ENCODE results near the gene DNAJB13. TPM values are rescaled to one million over a fixed set of nuclear protein-coding genes. Genes with fewer than 3 reads are reported as not detected.
A peak's percentile ranks its signal among the peaks of the same experiment; 100 is the strongest.

Gene DNAJB13, protein sequence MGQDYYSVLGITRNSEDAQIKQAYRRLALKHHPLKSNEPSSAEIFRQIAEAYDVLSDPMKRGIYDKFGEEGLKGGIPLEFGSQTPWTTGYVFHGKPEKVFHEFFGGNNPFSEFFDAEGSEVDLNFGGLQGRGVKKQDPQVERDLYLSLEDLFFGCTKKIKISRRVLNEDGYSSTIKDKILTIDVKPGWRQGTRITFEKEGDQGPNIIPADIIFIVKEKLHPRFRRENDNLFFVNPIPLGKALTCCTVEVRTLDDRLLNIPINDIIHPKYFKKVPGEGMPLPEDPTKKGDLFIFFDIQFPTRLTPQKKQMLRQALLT
- under 1 TPM in 3 of 5 donors, not detected in 2; 0.19 to 0.96 (median 0.30) TPM for total RNA-seq
- total RNA-seq (2013) = 0.13 TPM
- total RNA-seq = 0 to 0.95 (median 0.09) reads per million in 29 experiments

GRCh38 chr11:73950869-73951710, at the start of gene DNAJB13:
DNAJB13 (plus strand) TSS chr11:73951026; CDS start chr11:73951070, 44 bp downstream.
- Mint-ChIP-seq H3K9me3 (no peaks in the 10 kb centered on the region), H3K27ac (no peak within 1 kb of the TSS), H3K27me3 (peaks cover 6 to 8% of the 10 kb centered on the region in 2 donors)

GRCh38 chr11:73902303-73902702, 48.5 kb upstream of the DNAJB13 start:
- no peaks in the 10 kb centered on the region for H3K9me3 ChIP-seq
- ChIA-PET POLR2A (interaction anchor here in 1 of 2 donors (0.6 kb wide), 1 partner anchor 114 kb away, joined by 3 read pairs; no protein-coding TSS in a partner anchor), CTCF (no interaction called here)
- H3K27me3 ChIP-seq (replicated peaks in 1 of 2; ENCODE audit: control insufficient read depth in 2 of 2, extremely low read depth in 1 of 2, insufficient read depth in 2 of 2, low read length in 1 of 2) = no peaks in the 10 kb centered on the region
- 100% methylated on average over 1 of the region's 1 CpG for whole genome bisulfite sequencing (ENCODE audit: insufficient coverage)
- no peak overlapping the region for H3K4me3 Mint-ChIP-seq
- H3K9me3 Mint-ChIP-seq = no peaks in the 10 kb centered on the region
- H3K36me3 Mint-ChIP-seq = peaks cover 42% of the 10 kb centered on the region
- H3K27ac ChIP-seq (ENCODE audit: low read length) = no peak overlapping the region
- no peak overlapping the region for H3K4me3 ChIP-seq (ENCODE audit: control insufficient read depth in 1 of 2, extremely low read depth in 1 of 2, low read length in 1 of 2)
- no peaks in the 10 kb centered on the region for H3K27me3 Mint-ChIP-seq
- peaks cover 1 to 28% of the 10 kb centered on the region in 2 donors for H3K36me3 ChIP-seq (ENCODE audit: control insufficient read depth in 2 of 2, extremely low read depth in 1 of 2, insufficient read depth in 1 of 2, low read length in 1 of 2)
- H3K4me1 ChIP-seq (ENCODE audit: control insufficient read depth in 1 of 2, extremely low read depth in 1 of 2, insufficient read depth in 2 of 2, low read length in 2 of 2) = no peaks in the 10 kb centered on the region
- ATAC-seq (replicated peaks in 1 of 4) = no peak
- H3K4me1 Mint-ChIP-seq = no peaks in the 10 kb centered on the region
- H3K27ac Mint-ChIP-seq = peak overlapping the region in 1 of 2 donors; percentile 61
- no peak for DNase-seq

More at GRCh38 chr11:73950869-73951710, at the start of gene DNAJB13:
- Histone ChIP-seq H3K4me1 (ENCODE audit: control insufficient read depth in 1 of 2, extremely low read depth in 1 of 2, insufficient read depth in 2 of 2, low read length in 2 of 2) (no peaks in the 10 kb centered on the region), H3K27me3 (replicated peaks in 1 of 2; ENCODE audit: control insufficient read depth in 2 of 2, extremely low read depth in 1 of 2, insufficient read depth in 2 of 2, low read length in 1 of 2) (peaks cover 0 to 5% of the 10 kb centered on the region in 2 experiments), H3K4me3 (ENCODE audit: control insufficient read depth in 1 of 2, extremely low read depth in 1 of 2, low read length in 1 of 2) (no peak within 1 kb of the TSS), H3K27ac (ENCODE audit: low read length) (no peak within 1 kb of the TSS), H3K9me3 (no peaks in the 10 kb centered on the region), H3K36me3 (ENCODE audit: control insufficient read depth in 2 of 2, extremely low read depth in 1 of 2, insufficient read depth in 1 of 2, low read length in 1 of 2) (no peaks in the 10 kb centered on the region)
- ChIA-PET POLR2A (no interaction called here), CTCF (no interaction called here)
- H3K4me3 Mint-ChIP-seq = no peak within 1 kb of the TSS
- peak in 2 of 4 experiments; percentile 38 to 66 for ATAC-seq (replicated peaks in 1 of 4)
- DNase-seq = peak in 6 of 35 experiments; percentile 8 to 36 (median 28)
- no peaks in the 10 kb centered on the region for H3K36me3 Mint-ChIP-seq
- 92% methylated on average over 8 of the region's 12 CpGs for WGBS (ENCODE audit: insufficient coverage)
- H3K4me1 Mint-ChIP-seq = no peaks in the 10 kb centered on the region

DNA sequence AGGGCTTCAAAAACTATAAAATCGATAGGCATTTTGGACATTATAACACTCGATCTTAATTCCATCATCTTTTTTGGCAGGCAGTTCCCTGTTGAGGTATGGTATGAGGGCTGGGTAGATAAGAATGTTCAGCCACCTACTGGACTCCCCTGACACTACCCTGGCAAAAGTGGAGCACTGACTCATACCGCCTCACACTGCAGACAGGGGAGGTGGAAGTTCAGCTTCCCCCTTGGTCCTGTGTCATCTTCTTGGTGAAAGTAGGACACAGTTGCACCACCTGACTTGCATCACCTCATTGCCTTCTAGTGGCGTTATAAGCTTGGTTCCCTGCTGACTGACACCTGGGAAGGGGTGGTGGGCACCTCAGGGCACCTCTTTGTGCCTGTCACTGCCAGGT, 43.6 kb upstream of the DNAJB13 start:
- H3K4me1 Mint-ChIP-seq = no peaks in the 10 kb centered on the region
- peak in 1 of 4 experiments; percentile 44 for ATAC-seq (replicated peaks in 1 of 4)
- Histone ChIP-seq H3K9me3 (no peaks in the 10 kb centered on the region), H3K27ac (ENCODE audit: low read length) (no peak overlapping the region), H3K27me3 (replicated peaks in 1 of 2; ENCODE audit: control insufficient read depth in 2 of 2, extremely low read depth in 1 of 2, insufficient read depth in 2 of 2, low read length in 1 of 2) (no peaks in the 10 kb centered on the region), H3K4me3 (ENCODE audit: control insufficient read depth in 1 of 2, extremely low read depth in 1 of 2, low read length in 1 of 2) (no peak overlapping the region), H3K36me3 (ENCODE audit: control insufficient read depth in 2 of 2, extremely low read depth in 1 of 2, insufficient read depth in 1 of 2, low read length in 1 of 2) (peaks cover 7 to 37% of the 10 kb centered on the region in 2 donors), H3K4me1 (ENCODE audit: control insufficient read depth in 1 of 2, extremely low read depth in 1 of 2, insufficient read depth in 2 of 2, low read length in 2 of 2) (no peaks in the 10 kb centered on the region)
- 86% methylated on average over 1 of the region's 4 CpGs for WGBS (ENCODE audit: insufficient coverage)
- ChIA-PET POLR2A (no interaction called here), CTCF (no interaction called here)
- H3K4me3 Mint-ChIP-seq = no peak overlapping the region
- H3K27ac Mint-ChIP-seq = no peak overlapping the region
- no peak for DNase-seq
- H3K27me3 Mint-ChIP-seq = no peaks in the 10 kb centered on the region
- peaks cover 45% of the 10 kb centered on the region for H3K36me3 Mint-ChIP-seq
- no peaks in the 10 kb centered on the region for H3K9me3 Mint-ChIP-seq

GRCh38 chr11:73912026-73912425, 38.8 kb upstream of the DNAJB13 start:
- Histone ChIP-seq H3K9me3 (no peaks in the 10 kb centered on the region), H3K36me3 (ENCODE audit: control insufficient read depth in 2 of 2, extremely low read depth in 1 of 2, insufficient read depth in 1 of 2, low read length in 1 of 2) (peaks cover 7 to 62% of the 10 kb centered on the region in 2 donors), H3K27ac (ENCODE audit: low read length) (no peak overlapping the region), H3K27me3 (replicated peaks in 1 of 2; ENCODE audit: control insufficient read depth in 2 of 2, extremely low read depth in 1 of 2, insufficient read depth in 2 of 2, low read length in 1 of 2) (no peaks in the 10 kb centered on the region), H3K4me3 (ENCODE audit: control insufficient read depth in 1 of 2, extremely low read depth in 1 of 2, low read length in 1 of 2) (no peak overlapping the region), H3K4me1 (ENCODE audit: control insufficient read depth in 1 of 2, extremely low read depth in 1 of 2, insufficient read depth in 2 of 2, low read length in 2 of 2) (no peaks in the 10 kb centered on the region)
- 100% methylated on average over 1 of the region's 2 CpGs for WGBS (ENCODE audit: insufficient coverage)
- H3K9me3 Mint-ChIP-seq = no peaks in the 10 kb centered on the region
- CTCF ChIA-PET = no interaction called here
- DNase-seq (no peak), ATAC-seq (replicated peaks in 1 of 4) (no peak)
- POLR2A ChIA-PET = no interaction called here
- no peak overlapping the region for H3K27ac Mint-ChIP-seq
- no peak overlapping the region for H3K4me3 Mint-ChIP-seq
- H3K36me3 Mint-ChIP-seq = peaks cover 55% of the 10 kb centered on the region
- no peaks in the 10 kb centered on the region for H3K4me1 Mint-ChIP-seq
- no peaks in the 10 kb centered on the region for H3K27me3 Mint-ChIP-seq

DNA sequence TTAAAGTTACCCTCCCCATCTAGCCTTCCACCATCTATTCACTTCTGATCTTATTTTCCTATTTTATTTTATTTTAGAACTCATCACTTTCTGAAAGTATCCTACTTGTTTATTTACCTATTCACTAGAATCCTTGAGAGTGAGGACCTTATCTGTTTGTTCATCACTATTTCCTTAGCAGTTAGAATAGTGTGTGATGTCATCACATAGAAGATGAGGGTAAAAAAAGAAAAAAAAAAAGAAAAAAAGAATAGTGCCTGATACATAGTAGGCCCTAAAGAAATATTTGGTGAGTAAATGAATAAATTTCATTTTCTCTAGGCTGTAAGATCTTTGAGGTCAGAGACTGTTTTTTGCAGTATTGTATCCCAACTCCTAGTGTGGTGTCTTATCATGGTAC, 37.4 kb upstream of the DNAJB13 start:
- H3K4me3 ChIP-seq (ENCODE audit: control insufficient read depth in 1 of 2, extremely low read depth in 1 of 2, low read length in 1 of 2) = no peak overlapping the region
- no peaks in the 10 kb centered on the region for H3K9me3 ChIP-seq
- no peak overlapping the region for H3K27ac ChIP-seq (ENCODE audit: low read length)
- no peaks in the 10 kb centered on the region for H3K4me1 ChIP-seq (ENCODE audit: control insufficient read depth in 1 of 2, extremely low read depth in 1 of 2, insufficient read depth in 2 of 2, low read length in 2 of 2)
- Mint-ChIP-seq H3K27ac (no peak overlapping the region), H3K4me1 (no peaks in the 10 kb centered on the region), H3K9me3 (no peaks in the 10 kb centered on the region), H3K27me3 (no peaks in the 10 kb centered on the region), H3K4me3 (no peak overlapping the region), H3K36me3 (peaks cover 50% of the 10 kb centered on the region)
- H3K36me3 ChIP-seq (ENCODE audit: control insufficient read depth in 2 of 2, extremely low read depth in 1 of 2, insufficient read depth in 1 of 2, low read length in 1 of 2) = peaks cover 5 to 70% of the 10 kb centered on the region in 2 donors
- ATAC-seq (replicated peaks in 1 of 4) = no peak
- POLR2A ChIA-PET = no interaction called here
- CTCF ChIA-PET = interaction anchor here (0.6 to 0.8 kb wide), 2 partner anchors 14 to 480 kb away, joined by 4 to 5 read pairs; no protein-coding TSS in a partner anchor
- H3K27me3 ChIP-seq (replicated peaks in 1 of 2; ENCODE audit: control insufficient read depth in 2 of 2, extremely low read depth in 1 of 2, insufficient read depth in 2 of 2, low read length in 1 of 2) = no peaks in the 10 kb centered on the region
- DNase-seq = no peak

- Histone ChIP-seq H3K27me3 (replicated peaks in 1 of 2; ENCODE audit: control insufficient read depth in 2 of 2, extremely low read depth in 1 of 2, insufficient read depth in 2 of 2, low read length in 1 of 2) (no peaks in the 10 kb centered on the region), H3K27ac (ENCODE audit: low read length) (no peak overlapping the region), H3K9me3 (no peaks in the 10 kb centered on the region), H3K4me3 (ENCODE audit: control insufficient read depth in 1 of 2, extremely low read depth in 1 of 2, low read length in 1 of 2) (no peak overlapping the region), H3K4me1 (ENCODE audit: control insufficient read depth in 1 of 2, extremely low read depth in 1 of 2, insufficient read depth in 2 of 2, low read length in 2 of 2) (no peaks in the 10 kb centered on the region), H3K36me3 (ENCODE audit: control insufficient read depth in 2 of 2, extremely low read depth in 1 of 2, insufficient read depth in 1 of 2, low read length in 1 of 2) (peaks cover 9 to 72% of the 10 kb centered on the region in 2 donors)
- Mint-ChIP-seq H3K36me3 (peaks cover 55% of the 10 kb centered on the region), H3K4me3 (no peak overlapping the region), H3K27me3 (no peaks in the 10 kb centered on the region), H3K4me1 (no peaks in the 10 kb centered on the region), H3K9me3 (no peaks in the 10 kb centered on the region), H3K27ac (no peak overlapping the region)
- 83% methylated on average over 1 of the region's 4 CpGs for WGBS (ENCODE audit: insufficient coverage)
- DNase-seq (no peak), ATAC-seq (replicated peaks in 1 of 4) (no peak)
- CTCF ChIA-PET = interaction anchor here (0.6 to 0.8 kb wide), 2 partner anchors 15 to 481 kb away, joined by 4 to 5 read pairs; no protein-coding TSS in a partner anchor
- POLR2A ChIA-PET = no interaction called here
Measured at GRCh38 chr11:73914284-73914683, 36.5 kb upstream of the DNAJB13 start.
